ENCODE results near the gene TLE4. TPM values are rescaled to one million over a fixed set of nuclear protein-coding genes. Genes with fewer than 3 reads are reported as not detected.

TLE4 gene
- total and polyA plus RNA-seq, 7 donors, result 7.6 to 60.9 (median 29.1) TPM

DNA sequence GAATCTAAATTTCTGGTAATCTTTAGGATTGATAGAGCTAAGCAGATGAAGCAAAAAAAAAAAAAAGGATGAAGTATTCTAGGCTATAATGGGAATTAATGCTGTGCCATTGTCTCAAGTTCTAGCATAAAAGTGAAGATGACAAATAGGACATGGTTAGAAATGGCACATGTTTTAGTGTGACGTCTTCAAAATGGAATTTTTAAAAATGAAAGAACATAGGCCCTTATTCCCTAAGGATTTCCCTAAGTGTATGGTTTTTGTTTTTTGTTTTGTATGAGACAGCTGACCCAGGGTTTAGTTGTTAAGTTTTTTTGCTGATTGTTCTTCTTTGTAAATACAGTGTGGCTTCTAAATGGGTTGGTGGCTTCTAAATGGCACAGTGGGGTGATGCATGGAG lies 7.1 kb downstream of the TLE4 start:
- Histone ChIP-seq H3K4me1 (peaks cover 0 to 54% (median 27%) of the 10 kb centered on the region in 4 donors), H3K36me3 (no peaks in the 10 kb centered on the region), H3K27me3 (no peaks in the 10 kb centered on the region), H3K4me3 (no peak overlapping the region), H3K27ac (no peak overlapping the region), H3K9me3 (no peaks in the 10 kb centered on the region)
- TF ChIP-seq POLR2A (IDR thresholded peaks at IDR 0.05) (no peak), EP300 (IDR thresholded peaks at IDR 0.05) (no peak), POLR2AphosphoS5 (IDR thresholded peaks at IDR 0.05) (no peak)
- TF ChIP-seq, protein P1, sequence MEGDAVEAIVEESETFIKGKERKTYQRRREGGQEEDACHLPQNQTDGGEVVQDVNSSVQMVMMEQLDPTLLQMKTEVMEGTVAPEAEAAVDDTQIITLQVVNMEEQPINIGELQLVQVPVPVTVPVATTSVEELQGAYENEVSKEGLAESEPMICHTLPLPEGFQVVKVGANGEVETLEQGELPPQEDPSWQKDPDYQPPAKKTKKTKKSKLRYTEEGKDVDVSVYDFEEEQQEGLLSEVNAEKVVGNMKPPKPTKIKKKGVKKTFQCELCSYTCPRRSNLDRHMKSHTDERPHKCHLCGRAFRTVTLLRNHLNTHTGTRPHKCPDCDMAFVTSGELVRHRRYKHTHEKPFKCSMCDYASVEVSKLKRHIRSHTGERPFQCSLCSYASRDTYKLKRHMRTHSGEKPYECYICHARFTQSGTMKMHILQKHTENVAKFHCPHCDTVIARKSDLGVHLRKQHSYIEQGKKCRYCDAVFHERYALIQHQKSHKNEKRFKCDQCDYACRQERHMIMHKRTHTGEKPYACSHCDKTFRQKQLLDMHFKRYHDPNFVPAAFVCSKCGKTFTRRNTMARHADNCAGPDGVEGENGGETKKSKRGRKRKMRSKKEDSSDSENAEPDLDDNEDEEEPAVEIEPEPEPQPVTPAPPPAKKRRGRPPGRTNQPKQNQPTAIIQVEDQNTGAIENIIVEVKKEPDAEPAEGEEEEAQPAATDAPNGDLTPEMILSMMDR (IDR thresholded peaks at IDR 0.05), result no peak
- intact Hi-C loops (cut with DNase I), result loop anchor here (10.0 kb wide), 1 partner anchor 186 kb away; no protein-coding TSS in a partner anchor
- 88 to 91% methylated on average over 1 of the region's 1 CpG for WGBS, 2 donors
- DNase-seq, result no peak

DNA sequence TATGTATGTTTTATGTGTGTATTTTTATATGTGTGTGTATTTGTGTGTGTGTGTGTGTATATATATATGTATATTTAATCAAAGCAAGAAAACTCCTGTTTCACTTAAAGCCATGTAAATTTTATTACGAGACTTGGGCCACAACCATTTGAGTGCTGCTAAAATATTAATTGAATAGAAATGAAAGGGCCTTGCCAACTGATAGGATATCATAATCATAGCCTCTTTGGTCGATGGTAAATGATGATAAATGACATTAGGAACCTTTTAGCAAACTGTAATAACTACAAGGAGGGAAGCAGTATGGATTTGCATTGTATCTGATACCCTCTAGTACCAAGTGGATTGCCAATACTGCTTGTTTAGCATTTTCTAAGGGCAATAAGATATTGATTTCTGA lies 7.9 kb downstream of the TLE4 start:
- no peaks in the 10 kb centered on the region for H3K9me3 ChIP-seq
- WGBS, 2 donors, result 89 to 92% methylated on average over 2 of the region's 2 CpGs
- intact Hi-C loops (cut with DNase I), result loop anchor here (10.0 kb wide), 1 partner anchor 185 kb away; no protein-coding TSS in a partner anchor
- no peaks in the 10 kb centered on the region for H3K36me3 ChIP-seq
- H3K4me1 ChIP-seq, result peaks cover 0 to 51% (median 27%) of the 10 kb centered on the region in 4 donors
- H3K27ac ChIP-seq, result no peak overlapping the region
- DNase-seq, result no peak
- no peak overlapping the region for H3K4me3 ChIP-seq
- no peaks in the 10 kb centered on the region for H3K27me3 ChIP-seq
- TF ChIP-seq POLR2A (IDR thresholded peaks at IDR 0.05), result no peak
- TF ChIP-seq POLR2AphosphoS5 (IDR thresholded peaks at IDR 0.05), result no peak
- no peak for TF ChIP-seq EP300 (IDR thresholded peaks at IDR 0.05)
- TF ChIP-seq, protein P1 (IDR thresholded peaks at IDR 0.05), result no peak

DNA sequence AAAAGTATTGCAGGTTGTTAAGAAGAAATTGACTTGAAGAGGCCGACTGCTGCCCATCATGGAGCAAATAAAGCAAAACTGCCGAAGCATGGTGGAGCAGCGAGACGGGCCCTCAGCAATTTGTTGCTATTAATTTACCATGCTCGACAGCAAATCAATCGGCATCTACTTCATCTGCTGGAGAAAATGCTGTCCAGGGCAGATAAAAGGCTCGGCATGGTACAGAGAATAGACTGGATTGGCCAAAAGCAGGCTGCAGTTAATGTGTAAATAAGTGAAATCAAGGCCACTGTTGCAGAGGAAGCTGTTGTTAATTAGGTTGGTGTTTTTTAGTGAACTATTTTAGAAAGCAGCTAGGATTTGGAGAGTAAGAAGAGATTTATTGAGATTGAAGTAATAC lies 8.3 kb downstream of the TLE4 start:
- H3K27me3 ChIP-seq, result no peaks in the 10 kb centered on the region
- no peaks in the 10 kb centered on the region for H3K9me3 ChIP-seq
- no peak for DNase-seq
- TF ChIP-seq POLR2A (IDR thresholded peaks at IDR 0.05) (no peak), POLR2AphosphoS5 (IDR thresholded peaks at IDR 0.05) (no peak), EP300 (IDR thresholded peaks at IDR 0.05) (no peak)
- TF ChIP-seq, protein P1 (IDR thresholded peaks at IDR 0.05), result no peak
- H3K36me3 ChIP-seq, result no peaks in the 10 kb centered on the region
- 97 to 98% methylated on average over 7 of the region's 7 CpGs for WGBS, 2 donors
- H3K4me1 ChIP-seq, result peaks cover 0 to 47% (median 24%) of the 10 kb centered on the region in 4 donors
- no peak overlapping the region for H3K27ac ChIP-seq
- intact Hi-C loops (cut with DNase I), result no loop called here
- no peak overlapping the region for H3K4me3 ChIP-seq

DNA sequence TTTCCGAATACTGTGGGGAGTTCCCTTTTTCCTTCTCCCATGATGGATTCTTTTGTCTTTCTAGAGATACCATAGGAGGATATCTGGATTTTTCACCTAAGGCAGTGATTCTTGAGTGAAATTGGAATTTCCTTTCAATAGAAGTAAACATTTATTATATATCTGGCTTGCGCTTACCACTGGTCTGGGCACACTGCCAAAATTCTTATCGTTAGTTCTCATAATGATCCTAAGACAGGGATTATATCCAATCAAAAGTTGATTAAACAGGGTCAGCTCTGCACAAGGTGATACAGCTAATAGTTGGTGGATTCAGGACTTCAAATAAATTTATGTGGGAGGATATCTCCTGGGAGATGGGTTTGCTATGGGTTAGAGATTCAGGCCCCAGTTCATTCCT lies 9.6 kb downstream of the TLE4 start:
- no peak overlapping the region for H3K27ac ChIP-seq
- no peaks in the 10 kb centered on the region for H3K9me3 ChIP-seq
- TF ChIP-seq, protein P1 (IDR thresholded peaks at IDR 0.05), result no peak
- TF ChIP-seq POLR2A (IDR thresholded peaks at IDR 0.05) (no peak), EP300 (IDR thresholded peaks at IDR 0.05) (no peak), POLR2AphosphoS5 (IDR thresholded peaks at IDR 0.05) (no peak)
- H3K4me1 ChIP-seq, result peaks cover 0 to 41% (median 18%) of the 10 kb centered on the region in 4 donors
- DNase-seq, result no peak
- intact Hi-C loops (cut with DNase I), result no loop called here
- no peaks in the 10 kb centered on the region for H3K27me3 ChIP-seq
- WGBS, 2 donors, result 15 to 45% methylated on average over 3 of the region's 3 CpGs
- H3K4me3 ChIP-seq, result no peak overlapping the region
- H3K36me3 ChIP-seq, result no peaks in the 10 kb centered on the region

DNA sequence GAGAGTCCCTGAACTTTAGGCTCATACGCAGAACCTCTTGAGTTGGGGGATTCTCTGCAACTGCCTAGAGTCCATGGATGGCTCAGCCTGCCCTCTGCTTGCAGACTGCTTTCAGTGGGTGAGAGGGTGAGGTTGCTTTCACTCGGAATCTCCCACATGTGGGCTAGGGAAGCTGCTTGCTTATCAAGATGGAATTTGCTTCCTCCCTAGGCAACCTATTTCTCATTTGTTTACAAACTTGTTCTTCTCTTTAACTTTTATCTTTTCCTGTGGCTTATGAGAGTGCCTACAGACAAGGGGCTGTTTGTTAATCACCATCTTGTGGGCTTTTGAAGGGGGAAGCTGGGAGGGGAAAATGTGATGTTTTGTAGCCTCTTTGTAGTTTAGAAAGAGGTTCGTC lies 10.0 kb downstream of the TLE4 start:
- 22 to 30% methylated on average over 3 of the region's 3 CpGs for WGBS, 2 donors
- no peak overlapping the region for H3K4me3 ChIP-seq
- H3K4me1 ChIP-seq, result peaks cover 0 to 41% (median 17%) of the 10 kb centered on the region in 4 donors
- no peak overlapping the region for H3K27ac ChIP-seq
- H3K36me3 ChIP-seq, result no peaks in the 10 kb centered on the region
- H3K9me3 ChIP-seq, result no peaks in the 10 kb centered on the region
- DNase-seq, result no peak
- no peaks in the 10 kb centered on the region for H3K27me3 ChIP-seq
- intact Hi-C loops (cut with DNase I), result no loop called here
- TF ChIP-seq POLR2AphosphoS5 (IDR thresholded peaks at IDR 0.05) (no peak), EP300 (IDR thresholded peaks at IDR 0.05) (no peak)
- TF ChIP-seq, protein P1 (IDR thresholded peaks at IDR 0.05), result no peak
